Kidney glomerular epithelial cell (primary cell): ENCODE results near the gene STARD4.
A peak's percentile ranks its signal among the peaks of the same experiment; 100 is the strongest.

Source experiments
- DNase-seq: peaks from one replicate; lab custom pipeline; 2025; lab: John Stamatoyannopoulos, UW

The STARD4 gene, protein sequence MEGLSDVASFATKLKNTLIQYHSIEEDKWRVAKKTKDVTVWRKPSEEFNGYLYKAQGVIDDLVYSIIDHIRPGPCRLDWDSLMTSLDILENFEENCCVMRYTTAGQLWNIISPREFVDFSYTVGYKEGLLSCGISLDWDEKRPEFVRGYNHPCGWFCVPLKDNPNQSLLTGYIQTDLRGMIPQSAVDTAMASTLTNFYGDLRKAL

GRCh38 chr5:111512375-111513130, at the start of gene STARD4:
STARD4 (minus strand) TSS chr5:111512535; CDS start chr5:111507433, 5,102 bp downstream.
- DNase-seq, result peak; percentile 93

DNA sequence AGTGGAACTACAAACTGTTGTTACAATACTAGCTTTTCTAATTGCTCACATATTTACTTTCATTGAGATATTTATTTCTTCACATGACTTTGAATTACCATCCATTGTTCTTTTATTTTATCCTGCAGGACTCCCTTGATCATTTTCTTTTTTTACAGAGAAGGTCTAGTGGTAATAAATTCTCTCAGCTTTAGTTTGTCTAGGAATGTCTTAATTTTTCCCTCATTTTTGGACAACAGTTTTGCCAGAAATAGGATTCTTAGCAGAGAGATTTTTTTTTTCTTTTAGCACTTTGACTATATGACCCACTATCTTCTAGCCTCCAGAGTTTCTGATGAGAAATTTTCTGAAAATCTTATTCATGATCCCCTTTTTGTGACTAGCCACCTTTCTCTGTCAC, 47.3 kb upstream of the STARD4 start:
- DNase-seq, result no peak

DNA sequence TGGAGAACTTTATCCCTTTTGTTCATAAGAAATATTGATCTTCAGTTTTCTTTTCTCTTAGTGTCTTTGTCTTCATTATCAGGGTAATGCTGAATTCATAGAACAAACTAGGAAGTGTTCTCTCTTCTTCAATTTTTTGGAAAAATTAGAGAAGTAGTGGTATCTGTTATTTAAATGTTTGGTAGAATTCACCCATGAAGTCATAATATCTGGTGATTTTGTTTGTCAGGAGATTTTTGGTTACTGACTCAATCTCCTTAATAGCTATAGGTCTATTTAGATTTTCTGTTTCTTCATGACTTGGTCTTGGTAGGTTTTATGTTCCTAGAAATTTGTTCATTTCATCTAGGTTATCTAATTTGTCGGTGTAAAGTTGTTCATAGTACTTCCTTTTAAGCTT, 45.4 kb upstream of the STARD4 start:
- DNase-seq, result no peak

DNA sequence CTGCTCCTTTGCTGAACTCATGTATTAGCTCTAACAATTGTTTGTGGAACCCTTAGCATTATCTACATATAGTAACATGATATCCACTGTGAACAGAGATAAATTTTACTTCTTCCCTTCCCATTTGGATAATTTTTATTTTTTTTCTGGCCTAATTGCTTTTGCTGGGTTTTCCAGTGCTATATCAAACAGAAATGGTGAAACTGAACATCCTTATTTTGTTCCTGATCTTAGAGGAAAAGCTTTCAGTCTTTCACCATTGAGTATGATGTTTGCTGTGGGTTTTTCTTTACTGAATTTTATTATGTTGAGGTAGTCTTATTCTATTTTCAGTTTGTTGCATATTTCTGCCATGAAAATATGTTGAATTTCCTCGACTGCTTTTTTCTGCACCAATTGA, 44.8 kb upstream of the STARD4 start:
- DNase-seq, result no peak

- no peak for DNase-seq
Observed at GRCh38 chr5:111556501-111556900, 44.2 kb upstream of the STARD4 start.

DNA sequence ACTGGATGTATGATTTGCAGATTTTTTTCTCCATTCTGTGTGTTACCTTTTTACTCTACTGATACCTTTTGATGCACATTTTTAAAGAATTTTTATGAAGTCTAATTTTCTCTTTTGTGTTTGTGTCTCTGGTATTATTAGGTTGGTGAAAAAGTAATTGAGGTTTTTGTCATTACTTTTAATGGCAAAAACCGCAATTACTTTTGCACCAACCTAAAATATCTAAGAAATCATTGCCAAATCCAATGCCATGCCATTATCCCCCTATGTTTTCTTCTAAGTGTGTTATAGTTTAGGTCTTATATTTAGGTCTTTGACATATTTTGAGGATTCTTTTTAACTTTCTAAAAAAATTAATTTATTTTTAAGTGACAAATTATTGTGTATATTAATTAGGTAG, 43.4 kb upstream of the STARD4 start:
- DNase-seq, result no peak

- no peak for DNase-seq
Observed at GRCh38 chr5:111553868-111554267, 41.5 kb upstream of the STARD4 start.

DNA sequence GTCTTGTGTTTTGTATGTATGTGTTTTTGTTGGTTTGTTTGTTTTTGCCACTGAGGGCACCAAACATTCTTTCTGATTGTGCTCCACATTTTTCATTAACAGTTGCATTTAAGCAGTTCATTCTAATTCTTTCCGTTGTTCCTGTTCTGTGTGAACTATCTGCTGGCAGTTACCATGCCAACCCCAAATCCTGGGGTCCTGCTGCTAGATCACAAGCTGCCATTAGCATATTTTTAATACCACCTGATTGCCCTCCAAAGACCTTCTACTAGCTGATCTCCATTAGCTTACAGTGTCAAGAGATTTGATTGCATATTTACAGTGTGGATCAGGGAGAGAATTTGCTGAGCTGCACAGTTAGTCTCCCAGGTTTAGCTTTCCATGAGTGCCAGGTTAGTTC, 40.6 kb upstream of the STARD4 start:
- DNase-seq, result no peak

DNA sequence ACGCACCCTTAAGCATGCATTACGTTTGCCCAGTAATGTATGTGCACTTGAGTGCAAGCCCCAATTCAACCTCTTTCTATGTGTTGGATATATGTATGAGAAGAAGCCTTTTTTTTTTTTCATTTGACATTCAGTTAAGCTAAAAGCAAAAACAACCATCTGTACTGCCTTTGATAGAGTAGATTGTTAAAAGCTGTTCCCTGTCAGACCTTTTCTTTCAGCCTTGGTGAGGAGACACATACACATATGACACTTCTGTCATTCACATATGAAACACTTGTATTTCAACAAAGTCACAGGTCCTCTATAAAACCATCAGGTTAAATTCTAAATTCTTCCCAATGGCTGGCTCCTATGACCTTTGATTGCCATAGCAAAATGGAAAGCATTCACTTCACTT, 40.2 kb upstream of the STARD4 start:
- DNase-seq, result no peak

DNA sequence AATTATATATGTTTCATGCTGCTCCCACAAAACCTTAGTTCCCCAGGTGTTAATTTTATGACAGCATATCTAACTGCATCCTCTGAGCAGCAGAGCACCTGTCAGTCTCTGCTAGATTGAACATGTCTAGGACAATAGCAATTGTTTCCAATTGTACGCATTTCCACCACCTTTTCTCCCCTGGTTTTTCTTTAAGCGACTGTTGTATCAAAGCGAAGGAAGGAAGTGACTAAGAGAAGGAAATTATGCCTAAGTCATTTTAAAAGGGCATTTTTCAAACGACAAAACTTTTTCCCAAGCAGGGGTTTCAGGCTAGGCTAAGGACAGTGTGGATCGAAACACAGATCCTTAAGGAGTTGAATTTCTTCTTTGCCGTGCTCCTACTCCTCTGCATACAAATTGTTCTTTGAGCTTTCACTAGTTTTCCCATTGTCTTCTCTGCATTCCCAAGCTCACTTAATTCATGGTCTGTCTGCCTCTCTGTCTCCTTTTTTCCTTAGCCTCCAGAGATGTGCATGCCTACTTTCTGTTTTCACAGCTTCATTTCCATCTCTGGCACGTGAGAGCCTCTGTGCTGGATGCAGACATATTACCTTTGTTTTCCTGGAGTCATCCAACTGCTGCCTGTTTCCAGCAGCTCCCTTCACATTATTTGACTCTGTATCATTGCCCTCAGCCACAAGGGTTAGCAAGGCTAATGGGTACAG, 39.4 kb upstream of the STARD4 start:
- no peak for DNase-seq

DNA sequence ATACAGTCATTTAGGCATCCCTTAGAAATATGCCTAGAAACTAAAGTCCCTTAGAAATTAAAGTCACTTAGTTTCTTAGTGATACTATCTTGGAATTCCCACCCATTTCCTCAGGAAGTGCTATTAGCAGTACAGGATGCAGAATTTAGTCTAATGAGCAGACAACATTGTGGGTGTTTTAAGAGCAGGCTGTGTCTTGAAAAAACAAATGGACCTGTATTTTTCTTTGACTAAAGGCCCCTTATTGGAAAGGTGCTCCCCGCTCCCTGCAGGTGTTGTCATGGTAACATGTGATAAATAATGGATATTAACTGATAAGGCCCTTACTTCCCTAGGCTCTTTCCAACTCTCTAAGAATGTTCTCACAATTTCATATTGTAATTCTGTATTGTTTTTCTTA, 38.8 kb upstream of the STARD4 start:
- DNase-seq, result no peak

- peak; percentile 98 for DNase-seq
Observed at GRCh38 chr5:111550282-111551020, 38.1 kb upstream of the STARD4 start.

- DNase-seq, result peak; percentile 40
Observed at GRCh38 chr5:111548992-111549649, 36.8 kb upstream of the STARD4 start.

- no peak for DNase-seq
Observed at GRCh38 chr5:111548348-111548950, 36.1 kb upstream of the STARD4 start.

DNA sequence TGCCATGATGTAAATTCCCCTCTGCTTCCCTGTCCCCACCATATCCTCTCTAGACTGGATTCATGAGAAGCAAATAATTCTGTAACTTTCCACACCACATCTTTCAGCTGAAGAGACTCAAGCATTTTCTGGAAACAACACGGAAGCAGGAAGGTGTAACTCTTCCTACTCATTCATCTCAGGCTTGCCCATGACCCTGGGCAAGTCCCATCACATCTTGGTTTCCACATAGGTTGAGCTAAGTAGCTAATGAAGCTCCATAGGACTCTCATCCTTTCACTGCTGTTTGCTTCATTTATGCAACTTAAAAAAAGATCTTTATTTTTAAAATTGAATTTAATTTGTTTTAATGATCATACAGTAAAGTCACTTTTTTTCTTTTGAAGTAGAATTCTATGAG, 32.7 kb upstream of the STARD4 start:
- DNase-seq, result no peak

- no peak for DNase-seq
Observed at GRCh38 chr5:111537141-111538024, 25.0 kb upstream of the STARD4 start.

GRCh38 chr5:111535879-111536549, 23.7 kb upstream of the STARD4 start:
- no peak for DNase-seq

DNA sequence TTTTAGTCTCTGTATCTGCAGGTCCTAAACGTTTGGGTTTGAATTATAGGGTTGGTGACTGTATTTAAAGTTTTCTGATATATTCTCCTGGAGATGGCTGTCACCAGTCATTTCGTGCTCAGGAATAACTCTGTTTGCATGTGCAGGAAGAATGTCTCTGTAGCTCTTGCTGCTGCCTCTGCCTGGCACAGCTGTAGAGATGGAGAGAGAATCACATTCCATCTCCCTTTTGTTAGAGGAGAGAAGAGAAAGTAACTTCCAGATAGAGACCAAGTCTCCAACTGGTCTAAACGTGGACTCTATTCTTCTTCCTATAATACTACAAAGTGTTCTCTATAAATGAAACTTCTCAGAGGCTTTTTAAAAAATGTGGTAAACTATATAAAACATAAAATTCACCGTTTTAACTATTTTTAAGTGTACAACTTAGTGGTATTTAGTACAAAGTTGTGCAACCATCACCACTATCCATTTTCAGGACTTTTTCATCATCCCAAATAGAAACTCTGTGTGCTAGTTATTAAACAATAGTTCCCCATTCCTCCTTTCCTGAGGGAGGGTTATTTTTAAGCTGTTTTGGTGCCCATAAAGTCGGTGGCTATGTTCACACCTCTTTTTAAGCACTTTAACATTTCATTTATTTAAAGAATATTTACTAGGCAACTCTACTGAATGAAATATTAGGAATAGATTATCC, 20.7 kb upstream of the STARD4 start:
- no peak for DNase-seq

GRCh38 chr5:111530298-111530740, 18.0 kb upstream of the STARD4 start:
- peak; percentile 92 for DNase-seq
